Activated naive CD8-positive, alpha-beta T cell treated with anti-CD3 and anti-CD28 coated beads, Interleukin-2, amount 10 ng/mL, durations not matched to agents 7 days and 5 days (primary cell): ENCODE results near the gene MXRA5. TPM values are rescaled to one million over a fixed set of nuclear protein-coding genes. Genes with fewer than 3 reads are reported as not detected.
"Not testable (repeated sequence)": the region's sequence is repeated elsewhere in the genome, so short reads cannot be mapped to it uniquely, and the experiment has no call there.

Experiments used
- ATAC-seq: fragments of 150-1000 bp; cut with Tn5 transposase; one replicate; pipeline ENCODE4 v1.10.0; 2021; ENCODE audit warnings: low read depth, moderate library complexity
- POLR2A ChIA-PET: fragments of 350-600 bp; sonication (Branson Sonifier 250); formaldehyde crosslinking; loops from one replicate; lab custom pipeline; 2021; ENCODE audit warnings: antibody characterized with exemption; lab: Charles Lee
- DNase-seq: peaks from one replicate; pipeline ENCODE4 v3.0.0; 2021
- H3K27ac Mint-ChIP-seq: one replicate; pipeline ENCODE4 v1.8.0; 2022; ENCODE audit warnings: mild to moderate bottlenecking, mixed read lengths
- H3K27me3 Mint-ChIP-seq: one replicate; pipeline ENCODE4 v1.8.0; 2022; ENCODE audit warnings: mild to moderate bottlenecking, moderate library complexity, mixed read lengths
- H3K36me3 Mint-ChIP-seq: one replicate; pipeline ENCODE4 v1.8.0; 2021; ENCODE audit warnings: mild to moderate bottlenecking, mixed read lengths
- H3K4me1 Mint-ChIP-seq: one replicate; pipeline ENCODE4 v1.8.0; 2021; ENCODE audit warnings: mixed read lengths
- H3K4me3 Mint-ChIP-seq: one replicate; pipeline ENCODE4 v1.8.0; 2022; ENCODE audit warnings: mild to moderate bottlenecking, moderate library complexity, mixed read lengths
- H3K9me3 Mint-ChIP-seq: one replicate; pipeline ENCODE4 v1.8.0; 2021; ENCODE audit warnings: mixed read lengths
- total RNA-seq, 2 experiments: library from RNA; stranded (reverse); gene quantifications; one replicate each; pipeline ENCODE4 v1.2.3, GENCODE V29; 2021

Gene MXRA5
- total RNA-seq = not detected

- no peak for ATAC-seq
- POLR2A ChIA-PET = no interaction called here
- Mint-ChIP-seq H3K36me3 (no peaks in the 10 kb centered on the region), H3K4me3 (no peak within 1 kb of the TSS), H3K4me1 (no peaks in the 10 kb centered on the region), H3K27ac (no peak within 1 kb of the TSS), H3K9me3 (peaks cover 1% of the 10 kb centered on the region), H3K27me3 (peaks cover 24% of the 10 kb centered on the region)
- no peak for DNase-seq
These were observed at the start of gene MXRA5 for GRCh38 chrX:3346501-3347259. MXRA5 (minus strand) TSS chrX:3346652; CDS start chrX:3343833, 2,819 bp downstream.

DNA sequence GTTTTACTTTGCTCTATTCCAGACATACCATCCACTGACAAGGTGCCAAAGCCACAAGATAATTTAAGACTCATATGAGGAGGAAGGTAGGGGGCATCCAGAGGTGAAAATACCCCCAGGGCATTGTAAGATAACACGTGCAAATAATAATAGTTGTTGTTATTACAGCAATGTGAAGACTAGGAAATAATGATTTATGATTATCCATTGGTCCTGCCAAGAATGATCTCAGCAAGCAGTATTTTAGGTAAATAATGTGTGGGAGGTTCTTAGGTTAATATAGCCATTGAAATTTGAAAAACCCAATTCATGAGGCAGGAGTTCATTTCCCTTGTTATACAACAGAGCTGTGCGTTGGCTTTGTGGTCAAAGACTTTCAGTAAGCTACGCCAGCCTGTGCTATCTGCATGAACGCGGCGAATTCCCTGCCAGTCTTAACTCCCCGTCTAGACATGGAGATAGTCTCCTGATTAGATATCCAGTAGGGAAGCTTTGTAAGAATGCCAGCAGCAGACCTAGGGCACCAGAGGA is 47.2 kb upstream of the MXRA5 start:
- H3K4me1 Mint-ChIP-seq = no peaks in the 10 kb centered on the region
- H3K36me3 Mint-ChIP-seq = no peaks in the 10 kb centered on the region
- H3K9me3 Mint-ChIP-seq = no peaks in the 10 kb centered on the region
- H3K27ac Mint-ChIP-seq = no peak overlapping the region
- no peak overlapping the region for H3K4me3 Mint-ChIP-seq
- ATAC-seq (no peak), DNase-seq (no peak)
- H3K27me3 Mint-ChIP-seq = no peaks in the 10 kb centered on the region
- POLR2A ChIA-PET = no interaction called here

DNA sequence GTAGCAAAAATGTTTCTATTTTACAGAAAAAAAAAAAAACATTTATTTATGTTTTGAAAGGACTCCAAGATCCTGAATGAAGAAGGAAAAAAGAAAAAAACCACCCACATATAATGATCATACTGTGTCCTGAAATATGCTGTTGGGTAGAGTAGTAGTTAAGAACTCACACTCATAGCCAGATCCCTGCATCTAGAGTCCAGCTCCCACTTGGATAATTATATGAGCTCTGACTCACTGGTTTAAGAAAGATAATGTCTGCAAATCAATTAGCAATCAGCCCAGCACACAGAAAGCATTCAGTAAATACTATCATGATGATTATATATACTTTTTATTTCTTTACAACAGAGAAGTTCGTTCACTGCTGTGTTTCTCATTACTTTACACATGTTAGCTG is 46.7 kb upstream of the MXRA5 start:
- POLR2A ChIA-PET = no interaction called here
- Mint-ChIP-seq H3K36me3 (no peaks in the 10 kb centered on the region), H3K27ac (no peak overlapping the region), H3K4me1 (no peaks in the 10 kb centered on the region), H3K4me3 (no peak overlapping the region), H3K9me3 (no peaks in the 10 kb centered on the region), H3K27me3 (no peaks in the 10 kb centered on the region)
- DNase-seq = no peak
- no peak for ATAC-seq

- Mint-ChIP-seq H3K27ac (no peak overlapping the region), H3K4me1 (no peaks in the 10 kb centered on the region), H3K4me3 (no peak overlapping the region), H3K9me3 (no peaks in the 10 kb centered on the region), H3K36me3 (no peaks in the 10 kb centered on the region), H3K27me3 (no peaks in the 10 kb centered on the region)
- POLR2A ChIA-PET = no interaction called here
- DNase-seq = no peak
- ATAC-seq = no peak
These were observed 42.0 kb upstream of the MXRA5 start for GRCh38 chrX:3388457-3388856.

DNA sequence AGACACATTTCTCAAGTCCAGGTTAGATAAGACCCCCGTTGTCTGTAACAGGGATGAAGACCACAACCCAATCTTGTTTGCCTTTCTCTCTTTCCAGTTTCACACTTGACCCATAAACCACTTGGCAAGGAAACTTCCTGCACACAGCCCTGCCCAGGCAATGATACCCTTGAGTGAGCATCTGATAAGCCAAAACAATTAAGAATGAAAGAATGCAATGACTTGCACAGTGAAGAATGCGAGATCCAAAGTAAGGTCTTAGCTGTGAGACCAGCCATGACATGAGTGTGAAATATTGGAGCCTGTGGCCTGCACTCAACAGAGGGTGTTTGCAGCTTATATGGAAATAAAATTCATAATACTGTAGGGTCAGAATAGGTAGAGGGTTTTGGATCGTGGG is 37.9 kb upstream of the MXRA5 start:
- H3K4me3 Mint-ChIP-seq = no peak overlapping the region
- no peak for ATAC-seq

GRCh38 chrX:3380603-3381002 is 34.2 kb upstream of the MXRA5 start:
- Mint-ChIP-seq H3K9me3 (peaks cover 3% of the 10 kb centered on the region), H3K4me1 (no peaks in the 10 kb centered on the region), H3K27ac (no peak overlapping the region), H3K27me3 (no peaks in the 10 kb centered on the region), H3K4me3 (no peak overlapping the region), H3K36me3 (no peaks in the 10 kb centered on the region)
- DNase-seq (no peak), ATAC-seq (no peak)
- POLR2A ChIA-PET = no interaction called here

More for the DNA sequence above, 37.9 kb upstream of the MXRA5 start:
- Mint-ChIP-seq H3K36me3 (no peaks in the 10 kb centered on the region), H3K27me3 (no peaks in the 10 kb centered on the region), H3K4me1 (no peaks in the 10 kb centered on the region), H3K27ac (no peak overlapping the region), H3K9me3 (no peaks in the 10 kb centered on the region)
- POLR2A ChIA-PET = no interaction called here
- no peak for DNase-seq

DNA sequence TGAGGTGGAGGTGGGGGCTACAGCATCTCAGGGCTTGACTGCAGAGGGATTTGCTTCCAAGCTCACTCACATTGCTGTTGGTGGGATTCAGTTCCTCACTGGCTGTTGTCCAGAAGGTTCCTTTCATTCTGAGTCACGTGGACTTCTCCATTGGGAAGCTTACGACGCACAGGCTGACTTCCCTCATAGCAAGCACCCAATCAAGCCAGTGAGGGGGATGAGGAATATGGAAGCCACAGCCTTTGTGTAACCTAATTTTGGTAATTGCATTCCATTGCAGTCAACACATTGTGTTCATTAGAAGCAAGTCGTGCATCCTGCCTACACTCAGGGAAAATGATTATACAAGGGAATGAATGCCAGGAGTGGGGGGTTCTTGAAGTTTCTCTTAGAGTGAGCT is 32.7 kb upstream of the MXRA5 start:
- H3K36me3 Mint-ChIP-seq = no peaks in the 10 kb centered on the region
- H3K4me1 Mint-ChIP-seq = no peaks in the 10 kb centered on the region
- no peaks in the 10 kb centered on the region for H3K27me3 Mint-ChIP-seq
- no peak for DNase-seq
- no peak overlapping the region for H3K27ac Mint-ChIP-seq
- no peak overlapping the region for H3K4me3 Mint-ChIP-seq
- peaks cover 3% of the 10 kb centered on the region for H3K9me3 Mint-ChIP-seq
- POLR2A ChIA-PET = no interaction called here
- no peak for ATAC-seq

- no peak overlapping the region for H3K27ac Mint-ChIP-seq
- DNase-seq (no peak), ATAC-seq (no peak)
- H3K4me1 Mint-ChIP-seq = no peaks in the 10 kb centered on the region
- POLR2A ChIA-PET = no interaction called here
- peaks cover 3% of the 10 kb centered on the region for H3K9me3 Mint-ChIP-seq
- H3K36me3 Mint-ChIP-seq = no peaks in the 10 kb centered on the region
- H3K27me3 Mint-ChIP-seq = no peaks in the 10 kb centered on the region
- no peak overlapping the region for H3K4me3 Mint-ChIP-seq
These were observed 31.7 kb upstream of the MXRA5 start for GRCh38 chrX:3378156-3378555.

DNA sequence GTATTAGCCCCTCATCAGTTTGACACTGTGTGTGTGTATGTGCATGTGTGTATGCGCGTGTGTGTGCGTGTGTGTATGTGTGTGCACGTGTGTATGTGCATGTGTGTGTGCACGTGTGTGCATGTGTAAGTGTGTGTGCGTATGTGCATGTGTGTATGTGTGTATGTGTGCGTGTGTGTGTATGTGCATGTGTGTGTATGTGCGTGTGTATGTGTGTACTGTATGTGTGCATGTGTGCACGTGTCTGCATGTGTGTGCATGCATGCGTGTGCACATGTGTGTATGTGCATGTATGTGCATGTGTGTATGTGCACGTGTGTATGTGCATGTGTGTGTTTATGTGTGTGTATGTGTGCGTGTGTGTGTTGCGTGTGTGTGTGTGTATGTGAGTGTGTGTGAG is 31.1 kb upstream of the MXRA5 start:
- ATAC-seq (no peak), DNase-seq (no peak)
- peaks cover 3% of the 10 kb centered on the region for H3K9me3 Mint-ChIP-seq
- no peak overlapping the region for H3K27ac Mint-ChIP-seq
- H3K36me3 Mint-ChIP-seq = no peaks in the 10 kb centered on the region
- H3K4me3 Mint-ChIP-seq = no peak overlapping the region
- POLR2A ChIA-PET = no interaction called here
- no peaks in the 10 kb centered on the region for H3K4me1 Mint-ChIP-seq
- H3K27me3 Mint-ChIP-seq = no peaks in the 10 kb centered on the region

DNA sequence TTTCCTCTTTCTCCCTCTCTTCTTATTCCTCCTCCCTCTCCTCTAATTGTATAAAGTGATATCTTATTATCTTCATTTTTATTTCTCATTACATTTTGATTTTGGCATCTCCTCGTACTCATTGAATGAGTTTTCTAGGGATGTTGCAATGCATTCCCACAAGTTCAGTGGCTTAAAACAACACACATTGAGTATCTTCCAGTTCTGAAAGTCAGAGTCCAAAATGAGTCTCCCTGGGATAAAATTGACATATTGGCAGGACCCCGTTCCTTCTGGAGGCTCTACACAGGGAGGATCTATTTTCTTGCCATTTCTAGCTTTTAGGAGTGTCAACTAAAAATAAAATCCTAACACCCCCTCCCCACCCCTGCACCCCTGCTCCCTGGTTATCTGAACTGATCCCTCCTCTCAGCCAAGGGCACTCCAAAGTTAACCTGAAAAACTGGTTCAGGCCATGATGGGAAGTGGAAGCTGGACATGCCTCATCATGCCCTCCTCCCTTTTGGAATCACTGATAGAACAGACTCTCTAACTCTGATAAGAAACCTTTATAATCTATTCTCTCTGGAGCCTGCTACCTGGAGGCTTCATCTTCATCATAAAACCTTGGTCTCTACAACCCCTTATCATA is 29.5 kb upstream of the MXRA5 start:
- H3K4me1 Mint-ChIP-seq, H3K36me3 Mint-ChIP-seq: not testable (repeated sequence)

DNA sequence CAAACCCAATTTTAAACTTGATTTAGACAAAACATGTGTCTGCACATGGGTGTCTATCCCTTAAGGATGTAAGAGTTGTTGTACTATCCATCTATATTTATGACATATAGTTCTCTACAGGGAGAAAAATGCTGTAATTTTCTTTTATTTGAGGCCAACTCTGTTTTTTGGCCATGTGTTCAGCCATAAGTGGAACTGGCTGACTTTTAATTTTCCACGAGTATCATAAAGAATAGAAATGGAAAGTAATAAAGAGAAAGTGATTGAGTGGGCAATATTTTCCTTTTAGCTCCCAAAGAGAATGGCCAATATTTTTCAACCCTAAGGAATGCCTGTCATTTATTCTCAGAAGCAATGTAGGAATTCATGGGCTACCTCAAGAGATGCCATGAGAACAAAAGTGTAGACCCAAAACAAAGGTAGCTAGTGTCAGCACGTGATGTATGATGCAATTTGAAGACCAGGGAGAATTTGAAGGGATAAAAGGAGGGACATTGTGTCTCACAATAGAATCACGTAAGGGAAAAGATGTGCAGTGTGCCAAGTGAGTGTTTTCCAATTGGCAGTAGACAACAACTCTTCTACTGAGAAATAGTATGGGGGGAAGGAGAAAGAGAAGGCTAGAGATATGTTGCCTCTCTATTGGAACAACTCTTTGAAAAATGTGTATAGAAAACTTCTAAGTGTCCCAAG is 27.8 kb upstream of the MXRA5 start:
- POLR2A ChIA-PET = no interaction called here
- H3K4me3 Mint-ChIP-seq = no peak overlapping the region
- no peaks in the 10 kb centered on the region for H3K27me3 Mint-ChIP-seq
- H3K9me3 Mint-ChIP-seq = peaks cover 4% of the 10 kb centered on the region
- ATAC-seq = no peak
- no peaks in the 10 kb centered on the region for H3K4me1 Mint-ChIP-seq
- H3K27ac Mint-ChIP-seq = no peak overlapping the region
- no peak for DNase-seq
- no peaks in the 10 kb centered on the region for H3K36me3 Mint-ChIP-seq

More for the DNA sequence above, 29.5 kb upstream of the MXRA5 start:
- H3K27me3 Mint-ChIP-seq, H3K9me3 Mint-ChIP-seq, POLR2A ChIA-PET, ATAC-seq, H3K27ac Mint-ChIP-seq, DNase-seq, H3K4me3 Mint-ChIP-seq: not testable (repeated sequence)

- H3K4me3 Mint-ChIP-seq = no peak overlapping the region
These were observed 24.7 kb upstream of the MXRA5 start for GRCh38 chrX:3371163-3371562.

GRCh38 chrX:3370656-3371055 is 24.2 kb upstream of the MXRA5 start:
- Mint-ChIP-seq H3K9me3 (peaks cover 1% of the 10 kb centered on the region), H3K27me3 (no peaks in the 10 kb centered on the region), H3K36me3 (no peaks in the 10 kb centered on the region), H3K4me3 (no peak overlapping the region), H3K27ac (no peak overlapping the region), H3K4me1 (no peaks in the 10 kb centered on the region)
- POLR2A ChIA-PET = no interaction called here
- DNase-seq (no peak), ATAC-seq (no peak)

More at GRCh38 chrX:3371163-3371562, 24.7 kb upstream of the MXRA5 start:
- Mint-ChIP-seq H3K27ac (no peak overlapping the region), H3K4me1 (no peaks in the 10 kb centered on the region), H3K36me3 (no peaks in the 10 kb centered on the region), H3K9me3 (peaks cover 1% of the 10 kb centered on the region), H3K27me3 (no peaks in the 10 kb centered on the region)
- DNase-seq = no peak
- POLR2A ChIA-PET = no interaction called here
- ATAC-seq = no peak
